ENCODE data around the gene CYBC1.
A peak's percentile ranks its signal among the peaks of the same experiment; 100 is the strongest.
"Not testable (repeated sequence)": the region's sequence is repeated elsewhere in the genome, so short reads cannot be mapped to it uniquely, and the experiment has no call there.

Gene CYBC1

DNA sequence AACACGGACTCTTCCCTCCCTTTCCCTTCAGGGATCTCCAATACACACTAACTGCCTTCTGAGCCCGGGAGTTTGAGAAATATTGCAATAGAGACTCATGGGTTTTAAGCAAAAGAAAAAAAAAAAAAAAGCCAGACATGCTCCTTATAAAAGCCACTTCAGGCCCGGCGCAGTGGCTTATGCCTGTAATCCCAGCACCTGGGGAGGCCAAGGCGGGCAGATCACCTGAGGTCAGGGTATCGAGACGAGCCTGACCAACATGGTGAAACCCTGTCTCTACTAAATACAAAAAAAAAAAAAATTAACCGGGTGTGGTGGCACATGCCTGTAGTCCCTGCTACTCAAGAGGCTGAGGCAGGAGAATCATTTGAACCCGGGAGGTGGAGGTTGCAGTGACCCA is 34.8 kb downstream of the CYBC1 start:
- DNase-seq (ENCODE audit: low spot score): no peak

DNA sequence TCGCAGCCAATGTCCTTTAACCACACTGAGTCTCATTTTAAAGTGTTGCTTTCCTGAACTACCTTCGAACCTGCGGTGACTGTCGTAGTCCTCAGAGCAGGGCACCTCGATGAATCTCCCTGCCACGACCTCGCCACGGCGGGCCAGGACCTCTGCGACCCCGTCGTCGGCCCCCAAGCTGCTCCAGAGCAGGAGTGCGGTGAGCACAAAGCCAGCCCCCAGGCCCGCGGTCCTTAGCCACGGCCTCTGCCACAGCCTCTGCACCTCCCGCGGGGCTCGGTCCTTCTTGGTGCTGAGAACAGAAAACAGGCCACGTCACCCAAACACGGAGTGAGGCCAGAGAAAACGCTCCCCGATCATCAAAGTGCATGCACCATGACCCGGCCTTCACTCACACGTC is 35.2 kb downstream of the CYBC1 start:
- no peak for DNase-seq (ENCODE audit: low spot score)
- TF ChIP-seq, protein P1, sequence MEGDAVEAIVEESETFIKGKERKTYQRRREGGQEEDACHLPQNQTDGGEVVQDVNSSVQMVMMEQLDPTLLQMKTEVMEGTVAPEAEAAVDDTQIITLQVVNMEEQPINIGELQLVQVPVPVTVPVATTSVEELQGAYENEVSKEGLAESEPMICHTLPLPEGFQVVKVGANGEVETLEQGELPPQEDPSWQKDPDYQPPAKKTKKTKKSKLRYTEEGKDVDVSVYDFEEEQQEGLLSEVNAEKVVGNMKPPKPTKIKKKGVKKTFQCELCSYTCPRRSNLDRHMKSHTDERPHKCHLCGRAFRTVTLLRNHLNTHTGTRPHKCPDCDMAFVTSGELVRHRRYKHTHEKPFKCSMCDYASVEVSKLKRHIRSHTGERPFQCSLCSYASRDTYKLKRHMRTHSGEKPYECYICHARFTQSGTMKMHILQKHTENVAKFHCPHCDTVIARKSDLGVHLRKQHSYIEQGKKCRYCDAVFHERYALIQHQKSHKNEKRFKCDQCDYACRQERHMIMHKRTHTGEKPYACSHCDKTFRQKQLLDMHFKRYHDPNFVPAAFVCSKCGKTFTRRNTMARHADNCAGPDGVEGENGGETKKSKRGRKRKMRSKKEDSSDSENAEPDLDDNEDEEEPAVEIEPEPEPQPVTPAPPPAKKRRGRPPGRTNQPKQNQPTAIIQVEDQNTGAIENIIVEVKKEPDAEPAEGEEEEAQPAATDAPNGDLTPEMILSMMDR (IDR thresholded peaks at IDR 0.05; ENCODE audit: extremely low read depth, missing control alignments): no peak

More for the DNA sequence above, 34.8 kb downstream of the CYBC1 start:
- TF ChIP-seq, protein P1 (IDR thresholded peaks at IDR 0.05; ENCODE audit: extremely low read depth, missing control alignments): no peak

DNA sequence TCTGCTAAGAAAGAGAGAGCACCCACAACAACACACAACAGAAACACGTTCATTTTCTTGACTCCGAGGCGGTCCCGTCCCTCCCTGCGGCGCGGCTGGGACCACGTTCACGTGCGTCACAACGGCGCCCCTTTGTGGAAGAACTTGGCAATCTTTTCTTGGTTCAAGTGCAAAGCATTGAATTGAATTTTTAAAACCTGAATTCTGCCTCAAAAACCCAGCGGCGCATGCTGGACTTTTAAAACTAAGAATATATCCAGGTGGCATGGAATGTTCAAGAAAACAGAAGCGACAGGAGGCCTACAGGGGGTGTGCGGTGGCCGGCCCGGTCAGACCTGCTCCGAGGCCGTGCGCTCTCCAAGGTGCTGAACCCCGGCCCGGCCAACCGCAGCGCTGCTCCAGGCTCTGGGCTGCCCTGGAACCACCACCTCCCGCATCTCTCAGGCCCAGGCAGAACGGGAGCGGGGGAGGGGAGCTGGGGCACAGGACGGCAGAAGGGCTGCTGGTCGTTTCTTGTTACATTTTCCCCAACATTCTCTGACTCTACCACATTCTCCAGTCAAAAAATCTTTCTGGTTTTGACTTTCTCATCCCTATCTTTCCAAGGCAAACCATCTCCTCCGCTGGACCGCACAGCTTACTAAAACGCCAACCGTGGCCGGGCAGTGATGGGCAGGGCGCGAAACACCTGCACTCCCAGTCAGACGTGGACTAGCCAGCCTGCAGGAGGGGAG is 35.8 kb downstream of the CYBC1 start:
- DNase-seq (ENCODE audit: low spot score): peak; percentile 85
- TF ChIP-seq, protein P1 (IDR thresholded peaks at IDR 0.05; ENCODE audit: extremely low read depth, missing control alignments): peak; percentile 9

DNA sequence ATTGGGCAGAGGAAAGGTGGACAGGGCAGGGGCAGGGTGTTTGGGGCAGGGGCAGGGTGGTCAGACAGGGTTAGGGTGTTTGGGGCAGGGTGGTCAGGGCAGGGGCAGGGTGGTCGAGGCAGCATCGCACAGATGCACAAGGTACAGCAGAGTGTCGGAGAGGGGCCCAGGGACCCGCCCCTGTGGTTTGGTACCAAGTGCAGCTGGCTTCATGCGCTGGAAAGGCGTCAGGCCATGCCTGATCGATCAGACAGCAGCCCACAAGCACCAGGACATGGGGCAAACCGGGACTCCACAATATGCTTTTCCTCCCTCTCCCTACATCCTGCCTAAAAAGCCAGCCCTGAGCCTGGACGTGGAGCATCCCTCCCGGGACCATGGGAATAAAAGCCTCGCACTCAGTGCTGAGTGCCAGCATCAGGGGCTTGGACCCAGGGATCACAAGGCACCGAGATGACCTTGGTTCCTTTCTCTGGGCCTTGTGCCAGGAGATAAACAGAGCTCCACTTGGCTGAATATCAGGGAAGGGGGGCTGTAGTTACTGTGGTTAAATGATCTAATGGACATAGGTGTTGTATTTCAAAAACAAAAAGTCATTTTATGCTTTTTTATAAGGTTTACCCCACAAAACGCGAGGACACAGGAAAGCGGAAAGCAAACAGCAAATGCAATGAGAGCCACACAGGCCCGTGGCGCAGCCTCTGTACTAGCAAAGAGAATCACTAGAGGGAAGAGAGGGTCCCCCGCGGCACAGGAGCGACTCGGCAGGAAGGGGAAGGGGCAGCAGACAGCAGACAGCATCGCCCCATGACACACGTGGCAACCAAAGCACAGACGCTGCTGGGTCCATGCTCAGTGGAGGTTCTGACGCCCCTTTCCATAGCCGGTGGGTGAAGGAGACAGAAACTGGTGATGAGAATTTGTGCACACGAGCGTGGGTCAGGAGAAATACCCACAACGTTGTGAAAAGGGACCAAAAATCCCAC is 37.7 kb downstream of the CYBC1 start:
- TF ChIP-seq, protein P1 (IDR thresholded peaks at IDR 0.05; ENCODE audit: extremely low read depth, missing control alignments): no peak
- DNase-seq (ENCODE audit: low spot score): no peak

DNA sequence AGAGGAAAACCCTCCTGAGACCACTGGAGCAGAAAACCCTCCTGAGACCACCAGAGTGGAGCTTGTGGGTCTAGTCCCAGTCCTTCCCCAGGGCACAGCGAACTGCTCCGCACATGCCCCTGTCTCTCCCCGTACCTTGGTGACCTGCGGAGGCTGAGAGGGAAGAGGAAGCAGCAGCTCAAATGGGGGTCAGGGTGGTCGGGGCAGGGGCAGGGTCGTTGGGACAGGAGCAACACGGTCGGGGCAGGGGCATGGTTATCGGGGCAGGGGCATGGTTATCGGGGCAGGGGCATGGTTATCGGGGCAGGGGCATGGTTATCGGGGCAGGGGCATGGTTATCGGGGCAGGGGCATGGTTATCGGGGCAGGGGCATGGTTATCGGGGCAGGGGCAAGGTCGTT is 38.5 kb downstream of the CYBC1 start:
- DNase-seq (ENCODE audit: low spot score): not testable (repeated sequence)

DNA sequence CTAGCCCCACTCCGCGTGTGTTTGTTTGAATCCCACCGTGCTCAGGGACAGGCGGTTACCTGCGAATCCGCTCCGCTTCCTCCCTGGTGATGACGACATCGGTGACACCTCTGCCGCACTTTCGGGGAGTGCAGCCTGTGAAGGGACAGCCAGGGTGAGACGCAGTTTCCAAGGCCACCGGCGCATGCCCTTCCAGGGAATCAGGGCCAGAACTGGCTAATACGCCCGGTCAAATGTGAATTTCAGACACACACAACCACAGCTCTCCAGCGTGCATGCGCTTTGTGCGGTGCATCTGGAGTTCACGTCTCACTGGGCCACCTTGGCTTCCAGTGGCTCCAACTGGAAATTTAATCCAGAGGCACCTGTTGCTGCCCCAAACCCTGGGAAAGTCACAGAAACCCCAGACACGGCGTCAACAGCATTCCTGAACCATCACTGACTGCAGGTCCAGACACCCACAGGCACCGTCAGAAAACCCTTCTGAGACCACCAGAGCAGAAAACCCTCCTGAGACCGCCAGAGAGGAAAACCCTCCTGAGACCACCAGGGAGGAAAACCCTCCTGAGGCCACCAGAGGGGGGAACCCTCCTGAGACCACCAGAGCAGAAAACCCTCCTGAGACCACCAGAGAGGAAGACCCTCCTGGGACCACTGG is 39.0 kb downstream of the CYBC1 start:
- TF ChIP-seq, protein P1 (IDR thresholded peaks at IDR 0.05; ENCODE audit: extremely low read depth, missing control alignments): no peak
- DNase-seq (ENCODE audit: low spot score): no peak

DNA sequence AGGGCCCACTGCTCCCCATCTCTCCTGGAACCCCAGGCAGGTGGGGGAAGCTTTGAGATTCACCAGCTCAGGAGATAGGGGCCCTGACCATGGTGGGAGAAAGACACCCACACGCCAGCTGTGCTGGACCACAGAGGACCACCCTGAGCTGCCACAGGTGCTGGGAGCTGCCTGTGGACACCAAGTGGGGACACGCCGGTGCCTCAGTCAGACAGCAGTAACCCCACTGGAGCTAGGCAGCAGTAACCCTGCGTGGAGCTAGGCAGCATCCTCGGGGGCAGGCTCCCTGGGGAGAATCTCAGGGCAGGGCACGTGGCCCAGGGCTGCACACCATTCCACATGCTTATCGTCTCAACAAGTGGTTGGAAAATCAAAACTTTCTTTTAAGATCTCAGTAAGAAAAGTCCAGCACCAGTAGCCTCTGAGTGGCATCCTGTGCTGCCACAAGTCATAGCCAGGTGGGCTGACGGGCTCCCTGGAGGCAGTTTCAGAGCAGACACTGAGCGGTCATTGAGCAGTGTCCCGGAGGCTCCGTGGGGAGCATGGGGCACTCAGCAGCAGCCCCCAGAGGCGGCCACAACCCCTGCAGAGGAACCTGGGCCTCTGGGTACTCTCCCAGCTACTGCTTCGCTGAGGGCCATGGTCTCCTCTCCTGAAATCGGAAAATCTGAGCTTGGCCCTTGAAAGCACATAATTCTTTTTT is 40.4 kb downstream of the CYBC1 start:
- no peak for DNase-seq (ENCODE audit: low spot score)
- TF ChIP-seq, protein P1 (IDR thresholded peaks at IDR 0.05; ENCODE audit: extremely low read depth, missing control alignments): no peak
